ENCODE data around the gene SOX8.
A peak's percentile ranks its signal among the peaks of the same experiment; 100 is the strongest.

Gene SOX8

DNA sequence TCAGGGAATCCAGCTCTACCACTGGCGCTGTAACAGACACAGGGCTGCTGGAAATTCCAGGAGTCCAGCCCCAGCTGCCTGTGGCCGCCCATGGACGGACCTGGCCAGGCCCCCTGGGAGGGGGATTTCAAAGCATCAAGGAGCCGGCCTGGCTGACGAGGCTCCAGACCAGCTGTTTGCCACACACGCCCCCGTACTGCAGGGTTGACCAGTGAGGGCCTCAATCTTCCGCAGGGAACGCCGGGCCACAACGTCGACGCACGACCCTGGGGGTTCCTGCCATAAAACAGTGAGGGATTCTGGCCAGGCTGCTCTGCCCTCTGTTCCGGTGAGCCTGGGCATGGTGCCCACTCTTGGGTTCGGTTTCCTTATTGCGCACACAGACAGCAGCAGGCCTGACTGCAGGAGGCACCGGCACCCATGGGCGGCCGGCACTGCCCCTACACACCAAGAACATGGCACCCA, 14.5 kb upstream of the SOX8 start:
- Histone ChIP-seq H3K36me3 (ENCODE audit: control insufficient read depth in 1 of 2, insufficient read depth in 2 of 2, low read length in 2 of 2) (peaks cover 3 to 18% of the 10 kb centered on the region in 2 donors), H3K9me3 (ENCODE audit: control insufficient read depth in 1 of 2, low read length in 2 of 2) (no peaks in the 10 kb centered on the region), H3K4me1 (ENCODE audit: control insufficient read depth in 1 of 2, insufficient read depth in 2 of 2, low read length in 2 of 2) (peaks cover 6 to 24% of the 10 kb centered on the region in 2 donors), H3K27me3 (ENCODE audit: low read depth, low read length) (no peaks in the 10 kb centered on the region), H3K4me3 (ENCODE audit: low read depth in 1 of 2, low read length in 2 of 2) (no peak overlapping the region), H3K27ac (ENCODE audit: low read length) (no peak overlapping the region)

DNA sequence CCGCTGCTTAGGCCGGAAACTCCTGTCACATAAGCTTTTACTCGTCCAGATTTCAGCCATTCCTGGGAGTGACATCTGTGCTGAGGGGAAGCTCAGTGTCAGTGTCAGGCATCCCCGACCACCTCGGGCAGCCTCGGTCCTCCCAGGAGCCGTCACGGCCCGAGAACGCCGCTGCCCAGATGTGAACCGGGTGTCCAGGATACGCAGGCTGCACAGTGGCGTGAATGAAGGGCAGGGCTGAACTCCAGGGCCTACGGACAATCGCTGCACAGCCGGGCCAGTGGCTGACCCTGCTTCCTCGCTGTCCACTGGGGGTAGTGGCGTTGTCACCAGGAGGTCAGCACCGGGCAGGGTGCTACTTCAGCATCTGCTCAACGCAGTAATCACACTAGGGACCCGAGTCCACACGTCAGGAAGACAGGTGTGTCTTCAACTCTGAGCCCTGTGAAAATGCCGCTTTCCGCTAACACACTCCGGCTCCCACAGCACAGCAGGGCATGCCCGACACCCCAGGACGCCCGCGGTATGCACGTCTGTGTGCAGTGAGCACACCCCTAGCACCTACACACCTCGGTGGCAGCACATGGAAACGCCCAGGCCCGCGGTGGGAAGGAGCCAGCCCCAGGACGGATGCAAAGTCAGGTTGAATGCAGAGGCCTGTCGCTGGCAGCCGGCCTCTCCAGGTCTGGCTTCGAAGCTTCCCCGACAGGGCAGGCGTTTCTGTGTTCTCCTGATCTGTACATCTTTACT, 13.8 kb upstream of the SOX8 start:
- peaks cover 6 to 24% of the 10 kb centered on the region in 2 donors for H3K4me1 ChIP-seq (ENCODE audit: control insufficient read depth in 1 of 2, insufficient read depth in 2 of 2, low read length in 2 of 2)
- H3K27me3 ChIP-seq (ENCODE audit: low read depth, low read length), result no peaks in the 10 kb centered on the region
- peaks cover 3 to 18% of the 10 kb centered on the region in 2 donors for H3K36me3 ChIP-seq (ENCODE audit: control insufficient read depth in 1 of 2, insufficient read depth in 2 of 2, low read length in 2 of 2)
- H3K9me3 ChIP-seq (ENCODE audit: control insufficient read depth in 1 of 2, low read length in 2 of 2), result no peaks in the 10 kb centered on the region
- H3K27ac ChIP-seq (ENCODE audit: low read length), result no peak overlapping the region
- H3K4me3 ChIP-seq (ENCODE audit: low read depth in 1 of 2, low read length in 2 of 2), result no peak overlapping the region

DNA sequence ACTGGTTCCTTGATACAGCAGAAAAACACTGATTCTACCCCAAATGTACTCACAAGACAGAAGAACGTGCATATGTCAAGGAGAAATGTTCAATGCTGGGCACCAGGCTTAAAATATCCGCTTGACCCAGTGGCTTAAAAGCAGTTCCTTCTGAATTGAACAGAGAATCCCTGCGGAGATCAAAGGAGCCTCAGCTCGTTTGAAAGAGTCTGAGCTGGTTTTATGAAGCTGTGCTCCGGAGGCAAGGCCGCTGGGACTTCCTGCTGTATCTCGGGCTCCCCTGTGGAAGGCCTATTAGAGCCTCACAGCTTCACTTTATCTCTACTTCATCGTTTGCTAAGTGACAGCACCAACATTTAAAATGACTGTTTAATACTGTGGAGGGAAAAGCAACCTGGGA, 12.9 kb upstream of the SOX8 start:
- Histone ChIP-seq H3K27me3 (ENCODE audit: low read depth, low read length) (no peaks in the 10 kb centered on the region), H3K36me3 (ENCODE audit: control insufficient read depth in 1 of 2, insufficient read depth in 2 of 2, low read length in 2 of 2) (peaks cover 3 to 18% of the 10 kb centered on the region in 2 donors), H3K4me3 (ENCODE audit: low read depth in 1 of 2, low read length in 2 of 2) (no peak overlapping the region), H3K9me3 (ENCODE audit: control insufficient read depth in 1 of 2, low read length in 2 of 2) (no peaks in the 10 kb centered on the region), H3K4me1 (ENCODE audit: control insufficient read depth in 1 of 2, insufficient read depth in 2 of 2, low read length in 2 of 2) (peaks cover 6 to 24% of the 10 kb centered on the region in 2 donors), H3K27ac (ENCODE audit: low read length) (no peak overlapping the region)

DNA sequence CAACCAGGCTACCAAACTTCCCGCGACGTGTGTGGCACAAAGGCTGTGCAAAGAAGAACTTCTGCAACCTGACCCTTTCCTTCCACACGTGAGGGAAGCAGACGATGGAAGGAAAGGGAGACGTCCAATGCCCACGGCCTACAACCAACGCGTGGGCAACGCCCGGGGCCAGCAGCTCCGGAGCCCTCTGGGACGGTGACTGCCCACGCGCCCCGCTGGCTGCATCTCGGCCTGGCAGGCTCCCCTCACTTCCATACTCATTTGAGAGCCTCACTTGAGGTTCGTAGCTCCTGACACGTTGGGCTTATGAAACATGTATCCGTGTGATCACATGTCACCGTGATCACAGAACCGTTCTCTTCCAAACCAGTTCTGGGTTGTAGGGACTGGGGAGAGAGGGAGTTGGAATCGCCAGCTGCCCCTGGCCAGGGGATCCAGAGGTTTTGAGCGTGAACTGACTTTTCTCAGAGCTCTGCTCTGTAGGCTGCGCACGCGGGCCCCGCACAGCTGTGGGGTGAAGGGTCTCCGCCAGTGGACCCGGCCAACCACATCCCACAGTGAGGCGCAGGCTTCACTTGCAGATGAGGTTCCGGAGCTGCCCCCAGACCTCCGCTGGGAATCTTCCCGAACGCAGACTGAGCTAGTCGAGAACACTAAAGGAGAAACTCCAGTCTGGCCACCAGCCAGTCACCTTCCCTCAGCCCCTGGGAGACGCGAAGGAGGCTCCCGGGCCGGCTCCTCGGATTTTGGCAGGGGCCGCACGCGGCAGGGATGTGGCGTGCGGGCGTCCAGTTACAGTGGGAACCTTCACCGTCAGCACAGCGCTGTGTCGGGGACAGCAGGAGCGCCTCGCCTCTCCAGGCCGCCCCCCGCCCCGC, 11.8 kb upstream of the SOX8 start:
- Histone ChIP-seq H3K4me3 (ENCODE audit: low read depth in 1 of 2, low read length in 2 of 2) (peak overlapping the region; percentile 44 to 95), H3K27me3 (ENCODE audit: low read depth, low read length) (no peaks in the 10 kb centered on the region), H3K9me3 (ENCODE audit: control insufficient read depth in 1 of 2, low read length in 2 of 2) (no peaks in the 10 kb centered on the region), H3K27ac (ENCODE audit: low read length) (no peak overlapping the region), H3K4me1 (ENCODE audit: control insufficient read depth in 1 of 2, insufficient read depth in 2 of 2, low read length in 2 of 2) (peaks cover 6 to 24% of the 10 kb centered on the region in 2 donors), H3K36me3 (ENCODE audit: control insufficient read depth in 1 of 2, insufficient read depth in 2 of 2, low read length in 2 of 2) (peaks cover 3 to 18% of the 10 kb centered on the region in 2 donors)

DNA sequence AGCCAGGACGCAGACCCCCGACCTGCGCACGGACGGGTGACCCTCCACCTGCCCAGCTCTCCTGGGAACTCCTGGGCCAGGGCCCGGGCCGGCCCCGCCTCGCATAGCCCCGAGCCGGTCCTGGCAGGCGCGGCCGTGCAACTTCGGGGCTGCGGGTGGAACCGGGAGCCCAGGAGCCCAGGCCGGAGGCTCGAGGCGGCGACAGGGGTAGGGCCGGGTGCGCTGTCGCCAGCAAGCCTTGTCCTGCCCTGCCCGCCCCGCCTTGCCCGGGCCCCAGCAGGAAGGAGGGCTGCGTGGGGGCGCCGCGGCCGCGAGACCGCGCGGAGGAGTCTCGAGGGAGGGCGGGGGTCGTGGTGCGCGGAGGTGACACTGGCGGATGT, 11.2 kb upstream of the SOX8 start:
- Histone ChIP-seq H3K4me3 (ENCODE audit: low read depth in 1 of 2, low read length in 2 of 2) (peak overlapping the region; percentile 44 to 95), H3K36me3 (ENCODE audit: control insufficient read depth in 1 of 2, insufficient read depth in 2 of 2, low read length in 2 of 2) (peaks cover 3 to 18% of the 10 kb centered on the region in 2 donors), H3K4me1 (ENCODE audit: control insufficient read depth in 1 of 2, insufficient read depth in 2 of 2, low read length in 2 of 2) (peaks cover 6 to 24% of the 10 kb centered on the region in 2 donors), H3K27me3 (ENCODE audit: low read depth, low read length) (no peaks in the 10 kb centered on the region), H3K27ac (ENCODE audit: low read length) (no peak overlapping the region), H3K9me3 (ENCODE audit: control insufficient read depth in 1 of 2, low read length in 2 of 2) (no peaks in the 10 kb centered on the region)

DNA sequence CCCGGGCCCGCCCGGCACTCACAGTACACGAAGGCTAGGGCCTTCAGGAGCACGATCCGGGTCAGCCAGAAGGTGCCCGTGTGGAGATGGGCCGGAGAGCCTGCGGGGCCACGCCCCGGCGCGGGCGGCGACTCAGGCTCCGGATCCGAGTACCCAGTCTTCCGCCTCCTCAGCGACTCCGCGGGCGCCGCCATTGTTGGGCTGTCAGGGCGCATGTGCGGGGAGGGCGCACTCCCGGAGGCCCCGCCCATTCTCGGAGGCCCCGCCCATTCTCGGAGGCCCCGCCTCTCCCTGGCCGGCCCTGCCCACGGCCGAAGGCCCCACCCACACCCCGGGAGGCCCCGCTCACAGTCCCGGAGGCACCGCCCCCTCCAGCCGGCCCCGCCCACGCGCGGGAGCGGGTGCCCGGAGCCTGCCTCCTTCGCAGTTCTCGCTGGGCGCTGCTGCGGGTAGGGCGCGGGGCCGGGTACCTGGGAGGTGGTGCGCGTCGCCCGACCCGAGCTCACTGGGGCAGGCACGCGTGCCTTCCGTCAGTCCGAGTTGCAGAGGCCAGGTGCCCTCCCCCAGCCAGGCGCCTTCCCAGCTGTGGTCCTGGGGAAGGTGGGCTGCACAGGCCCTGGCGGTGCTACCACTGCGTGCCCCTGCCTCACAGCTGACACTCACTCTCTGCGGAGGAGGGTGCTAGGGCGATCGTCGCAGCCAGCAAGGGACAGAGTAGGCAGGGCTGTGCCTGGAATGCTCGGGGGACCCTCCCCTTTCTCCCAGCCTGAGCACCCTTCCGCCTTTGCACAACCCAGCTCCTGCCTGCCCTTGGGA, 10.6 kb upstream of the SOX8 start, which contains the start of gene LMF1:
Gene LMF1, minus strand, starts transcription at position 219 of the 816 bp plus-strand sequence. Its CDS starts 4 bp downstream, at position 215.
- Histone ChIP-seq H3K4me3 (ENCODE audit: low read depth in 1 of 2, low read length in 2 of 2) (peak within 1 kb of the TSS; percentile 44 to 95), H3K9me3 (ENCODE audit: control insufficient read depth in 1 of 2, low read length in 2 of 2) (no peaks in the 10 kb centered on the region), H3K36me3 (ENCODE audit: control insufficient read depth in 1 of 2, insufficient read depth in 2 of 2, low read length in 2 of 2) (peaks cover 3 to 15% of the 10 kb centered on the region in 2 donors), H3K27ac (ENCODE audit: low read length) (no peak within 1 kb of the TSS), H3K27me3 (ENCODE audit: low read depth, low read length) (no peaks in the 10 kb centered on the region), H3K4me1 (ENCODE audit: control insufficient read depth in 1 of 2, insufficient read depth in 2 of 2, low read length in 2 of 2) (peaks cover 6 to 24% of the 10 kb centered on the region in 2 donors)

DNA sequence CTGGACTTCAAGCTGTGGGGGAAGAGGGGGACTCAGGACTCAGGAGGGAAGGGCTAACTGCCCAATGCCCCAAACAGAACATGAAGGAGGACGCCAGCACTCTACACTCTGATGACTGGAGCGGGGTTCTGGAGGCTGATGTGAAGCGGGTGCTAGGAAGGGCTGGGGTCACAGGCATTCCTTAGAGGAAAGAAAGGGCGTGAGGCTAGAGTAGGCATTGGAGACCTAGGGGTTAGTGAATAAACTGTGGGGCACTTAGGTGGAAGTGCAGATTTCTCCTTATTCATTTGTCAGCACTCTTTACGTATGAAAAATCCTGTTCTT, 10.0 kb upstream of the SOX8 start:
- no peaks in the 10 kb centered on the region for H3K27me3 ChIP-seq (ENCODE audit: low read depth, low read length)
- no peaks in the 10 kb centered on the region for H3K9me3 ChIP-seq (ENCODE audit: control insufficient read depth in 1 of 2, low read length in 2 of 2)
- peaks cover 6 to 26% of the 10 kb centered on the region in 2 donors for H3K4me1 ChIP-seq (ENCODE audit: control insufficient read depth in 1 of 2, insufficient read depth in 2 of 2, low read length in 2 of 2)
- peak overlapping the region in 1 of 2 donors; percentile 95 for H3K4me3 ChIP-seq (ENCODE audit: low read depth in 1 of 2, low read length in 2 of 2)
- peaks cover 2 to 9% of the 10 kb centered on the region in 2 donors for H3K36me3 ChIP-seq (ENCODE audit: control insufficient read depth in 1 of 2, insufficient read depth in 2 of 2, low read length in 2 of 2)
- H3K27ac ChIP-seq (ENCODE audit: low read length), result no peak overlapping the region

DNA sequence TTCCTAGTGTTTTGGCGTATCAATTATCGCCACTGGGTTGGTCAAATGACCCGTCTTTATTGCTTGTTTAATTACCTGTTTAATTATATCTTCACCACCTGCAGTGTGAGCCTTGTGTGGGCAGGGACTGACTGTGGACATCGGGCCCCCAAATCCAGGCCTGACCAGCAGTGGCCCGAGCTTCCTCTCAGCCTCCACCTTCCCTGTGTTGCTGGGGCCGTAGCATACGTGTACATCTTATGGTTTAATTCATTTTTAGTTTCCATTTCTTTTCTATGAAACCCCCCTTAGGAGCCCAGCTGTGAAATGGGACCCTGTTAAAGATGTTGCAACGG, 9.6 kb upstream of the SOX8 start:
- Histone ChIP-seq H3K4me3 (ENCODE audit: low read depth in 1 of 2, low read length in 2 of 2) (no peak overlapping the region), H3K27me3 (ENCODE audit: low read depth, low read length) (no peaks in the 10 kb centered on the region), H3K36me3 (ENCODE audit: control insufficient read depth in 1 of 2, insufficient read depth in 2 of 2, low read length in 2 of 2) (peaks cover 0 to 5% of the 10 kb centered on the region in 2 donors), H3K9me3 (ENCODE audit: control insufficient read depth in 1 of 2, low read length in 2 of 2) (no peaks in the 10 kb centered on the region), H3K27ac (ENCODE audit: low read length) (no peak overlapping the region), H3K4me1 (ENCODE audit: control insufficient read depth in 1 of 2, insufficient read depth in 2 of 2, low read length in 2 of 2) (peaks cover 6 to 29% of the 10 kb centered on the region in 2 donors)

DNA sequence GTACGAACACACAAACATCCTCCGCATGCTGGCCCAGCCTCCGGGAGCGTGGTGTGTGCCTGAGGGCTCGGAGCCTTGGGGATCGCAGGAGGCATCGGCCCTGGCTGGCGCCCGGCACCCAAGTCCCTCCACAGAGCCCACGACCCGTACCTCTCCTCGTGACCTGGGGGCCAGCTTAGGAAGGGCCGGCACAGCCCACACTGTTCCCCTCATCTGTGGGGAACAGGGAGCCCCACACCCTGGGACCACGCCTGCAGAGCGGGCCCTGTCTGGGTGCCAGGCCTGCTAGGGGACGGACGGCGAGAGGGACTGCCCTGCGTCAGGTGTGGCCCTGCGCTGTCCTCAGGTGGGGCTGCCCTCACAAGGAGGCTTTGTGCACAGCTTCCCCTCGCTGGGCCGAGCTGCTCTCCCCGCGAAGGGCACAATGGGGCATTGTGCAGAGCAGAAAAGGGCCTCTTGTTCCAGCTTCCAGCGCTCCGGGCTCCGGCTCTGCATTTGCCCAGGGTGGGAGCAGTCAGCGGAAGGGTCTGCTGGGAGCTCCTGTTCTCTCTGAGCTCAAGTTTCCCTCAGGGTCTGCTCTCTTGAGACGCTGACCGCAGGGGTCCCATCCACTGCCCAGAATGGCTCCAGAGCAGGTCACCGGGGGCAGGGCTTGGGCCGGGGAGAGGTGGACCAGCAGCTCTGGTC, 9.1 kb upstream of the SOX8 start:
- H3K36me3 ChIP-seq (ENCODE audit: control insufficient read depth in 1 of 2, insufficient read depth in 2 of 2, low read length in 2 of 2), result peaks cover 0 to 5% of the 10 kb centered on the region in 2 donors
- no peaks in the 10 kb centered on the region for H3K9me3 ChIP-seq (ENCODE audit: control insufficient read depth in 1 of 2, low read length in 2 of 2)
- H3K4me1 ChIP-seq (ENCODE audit: control insufficient read depth in 1 of 2, insufficient read depth in 2 of 2, low read length in 2 of 2), result peaks cover 6 to 33% of the 10 kb centered on the region in 2 donors
- H3K4me3 ChIP-seq (ENCODE audit: low read depth in 1 of 2, low read length in 2 of 2), result no peak overlapping the region
- H3K27ac ChIP-seq (ENCODE audit: low read length), result no peak overlapping the region
- H3K27me3 ChIP-seq (ENCODE audit: low read depth, low read length), result no peaks in the 10 kb centered on the region

DNA sequence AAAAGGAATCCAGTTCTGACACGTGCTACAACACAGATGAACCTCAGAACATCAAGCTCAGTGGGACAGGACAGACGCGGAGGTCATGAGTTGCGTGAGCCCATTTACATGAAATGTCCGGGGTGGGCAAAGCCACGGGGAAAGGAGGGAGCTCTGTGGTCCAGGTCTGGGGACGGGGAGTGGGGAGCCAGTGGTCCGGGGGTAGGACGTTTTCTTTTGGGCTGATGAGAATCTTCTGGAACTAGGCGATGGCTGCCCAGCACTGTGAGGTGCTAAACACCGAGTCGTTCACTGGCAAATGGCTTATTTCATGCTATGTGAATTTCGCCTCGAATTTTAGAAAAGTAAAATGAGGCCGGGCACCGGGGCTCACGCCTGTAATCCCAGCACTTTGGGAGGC, 8.2 kb upstream of the SOX8 start:
- H3K4me3 ChIP-seq (ENCODE audit: low read depth in 1 of 2, low read length in 2 of 2), result no peak overlapping the region
- no peaks in the 10 kb centered on the region for H3K36me3 ChIP-seq (ENCODE audit: control insufficient read depth in 1 of 2, insufficient read depth in 2 of 2, low read length in 2 of 2)
- no peak overlapping the region for H3K27ac ChIP-seq (ENCODE audit: low read length)
- H3K9me3 ChIP-seq (ENCODE audit: control insufficient read depth in 1 of 2, low read length in 2 of 2), result no peaks in the 10 kb centered on the region
- peaks cover 4% of the 10 kb centered on the region for H3K27me3 ChIP-seq (ENCODE audit: low read depth, low read length)
- H3K4me1 ChIP-seq (ENCODE audit: control insufficient read depth in 1 of 2, insufficient read depth in 2 of 2, low read length in 2 of 2), result peaks cover 6 to 33% of the 10 kb centered on the region in 2 donors

Measured in muscle layer of duodenum (tissue), 2 donors.